GM23338 (cell line): Measurements from ENCODE around the gene ABCB8. TPM values are rescaled to one million over a fixed set of nuclear protein-coding genes. Genes with fewer than 3 reads are reported as not detected.

Source experiments
- ATAC-seq: fragments of 200-7000 bp; cut with Tn5 transposase; 3 replicates; pipeline ENCODE4 v1.9.1; 2020
- DNase-seq: peaks from one replicate; pipeline ENCODE4 v3.0.0-alpha.2; 2015; ENCODE audit warnings: low spot score
- H2AFZ ChIP-seq: fragments of 200-600 bp; sonication (generic); 2 replicates; pipeline ENCODE4 v1.8.0; 2016; ENCODE audit warnings: antibody characterized with exemption, mild to moderate bottlenecking, moderate library complexity
- H3F3A ChIP-seq: fragments of 200-600 bp; sonication (generic); replicated peaks from 2 replicates; pipeline ENCODE4 v1.8.0; 2017; ENCODE audit warnings: antibody characterized with exemption, mixed run types, low read depth
- H3K27ac ChIP-seq: fragments of 200-600 bp; sonication (generic); 2 replicates; pipeline ENCODE4 v1.6.1; 2016; ENCODE audit warnings: low read depth
- H3K27me3 ChIP-seq: fragments of 200-600 bp; sonication (generic); 2 replicates; pipeline ENCODE4 v1.8.0; 2016; ENCODE audit warnings: mild to moderate bottlenecking, mixed run types, moderate library complexity; ENCODE audit not compliant: insufficient read depth
- H3K36me3 ChIP-seq: fragments of 200-600 bp; sonication (generic); 2 replicates; pipeline ENCODE4 v1.8.0; 2016; ENCODE audit warnings: mild to moderate bottlenecking; ENCODE audit not compliant: insufficient read depth
- H3K4me1 ChIP-seq: fragments of 200-600 bp; sonication (generic); 2 replicates; pipeline ENCODE4 v1.8.0; 2016; ENCODE audit warnings: mild to moderate bottlenecking, moderate library complexity; ENCODE audit not compliant: insufficient read depth
- H3K4me2 ChIP-seq: fragments of 200-600 bp; sonication (generic); 2 replicates; pipeline ENCODE4 v1.7.1; 2017; ENCODE audit warnings: mixed run types
- H3K4me3 ChIP-seq: fragments of 200-600 bp; sonication (generic); 2 replicates; pipeline ENCODE4 v1.6.1; 2016; ENCODE audit warnings: mixed run types
- H3K79me2 ChIP-seq: fragments of 200-600 bp; sonication (generic); replicated peaks from 2 replicates; pipeline ENCODE4 v1.8.0; 2017; ENCODE audit warnings: mild to moderate bottlenecking; ENCODE audit not compliant: insufficient read depth
- H3K9me2 ChIP-seq: fragments of 200-600 bp; sonication (generic); 2 replicates; pipeline ENCODE4 v1.8.0; 2017; ENCODE audit not compliant: insufficient read depth
- H4K20me1 ChIP-seq: fragments of 200-600 bp; sonication (generic); replicated peaks from 2 replicates; pipeline ENCODE4 v1.8.0; 2017; ENCODE audit warnings: mild to moderate bottlenecking; ENCODE audit not compliant: insufficient read depth
- H3K27ac Mint-ChIP-seq: 2 replicates; pipeline ENCODE4 v1.8.0; 2020; ENCODE audit warnings: inconsistent platforms, mild to moderate bottlenecking, moderate library complexity, mixed read lengths
- H3K27me3 Mint-ChIP-seq: 3 replicates; pipeline ENCODE4 v1.8.0; 2022; ENCODE audit warnings: low read depth, mild to moderate bottlenecking, moderate library complexity, mixed read lengths, inconsistent platforms; ENCODE audit not compliant: insufficient read depth, poor library complexity
- H3K36me3 Mint-ChIP-seq: 3 replicates; pipeline ENCODE4 v1.8.0; 2021; ENCODE audit warnings: low read depth, mild to moderate bottlenecking, inconsistent platforms, moderate library complexity, mixed read lengths
- H3K4me1 Mint-ChIP-seq: 3 replicates; pipeline ENCODE4 v1.8.0; 2020; ENCODE audit warnings: mild to moderate bottlenecking, inconsistent platforms, mixed read lengths
- H3K4me3 Mint-ChIP-seq: 3 replicates; pipeline ENCODE4 v1.8.0; 2021; ENCODE audit warnings: moderate library complexity, mild to moderate bottlenecking, inconsistent platforms, mixed read lengths
- H3K9me3 Mint-ChIP-seq: 3 replicates; pipeline ENCODE4 v1.8.0; 2020; ENCODE audit warnings: moderate library complexity, mild to moderate bottlenecking, inconsistent platforms, mixed read lengths
- EZH2phosphoT487 ChIP-seq: fragments of 200-600 bp; sonication (generic); IDR thresholded peaks from one replicate; pipeline ENCODE4 v1.8.1; 2018; ENCODE audit warnings: antibody characterized with exemption; ENCODE audit not compliant: unreplicated experiment
- STAT1 ChIP-seq: IDR thresholded peaks from one replicate; pipeline ENCODE4 v1.6.1; 2016; ENCODE audit warnings: antibody characterized with exemption; ENCODE audit not compliant: unreplicated experiment
- ZNF114 ChIP-seq: fragments of 250-450 bp; sonication (Bioruptor Pico); IDR thresholded peaks from 2 replicates; pipeline ENCODE4 v1.5.0; 2020; ENCODE audit warnings: mild to moderate bottlenecking, moderate library complexity
- ZNF331 ChIP-seq: fragments of 250-450 bp; sonication (Bioruptor Pico); IDR thresholded peaks from 2 replicates; pipeline ENCODE4 v1.5.0; 2020; ENCODE audit warnings: low read depth, mild to moderate bottlenecking, moderate library complexity
- polyA plus RNA-seq: library from polyadenylated mRNA; unstranded; fragments of >200 nt; fragmentation: Nextera tagmentation; extraction: Ambion mirVana; gene quantifications from 2 replicates; pipeline ENCODE4 v1.2.1, GENCODE V29; 2016
- total RNA-seq: library from RNA; depleted of rRNA; stranded (reverse); fragments of >200 nt; shearing (Covaris generic); gene quantifications from 2 replicates; pipeline ENCODE4 v1.2.3, GENCODE V29; 2014
- TF ChIP-seq, protein P1 (sequence below): fragments of 250-450 bp; sonication (Bioruptor Pico); IDR thresholded peaks from 2 replicates; pipeline ENCODE4 v1.5.0; 2020; ENCODE audit warnings: mild to moderate bottlenecking, moderate library complexity
- TF ChIP-seq, protein P2 (sequence below): IDR thresholded peaks from 2 replicates; pipeline ENCODE4 v1.6.1; 2016; ENCODE audit warnings: antibody characterized with exemption

ABCB8 gene
- total and polyA plus RNA-seq, 2 experiments from 2014 or later = 11.4 to 27.1 TPM

DNA sequence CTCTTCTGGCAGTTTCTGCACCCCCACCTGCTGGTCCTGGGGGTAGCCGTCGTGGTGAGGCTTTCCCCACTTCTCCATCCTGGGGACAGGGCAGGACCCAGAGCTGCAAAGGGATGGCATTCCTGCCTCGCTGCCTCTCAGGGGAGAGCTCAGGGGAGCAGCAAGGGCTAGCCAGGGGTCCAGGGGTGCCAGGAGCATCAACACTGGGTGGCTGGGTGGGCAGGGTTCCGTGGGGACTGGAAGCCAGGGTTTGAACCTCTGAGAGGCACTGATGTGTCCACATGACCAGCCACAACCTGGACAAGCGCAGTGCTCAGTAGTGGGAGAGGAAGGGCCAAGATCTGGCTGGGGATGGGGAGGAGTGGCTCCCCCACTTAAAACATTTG lies 5.6 kb downstream of the ABCB8 start:
- Mint-ChIP-seq H3K4me1 (peaks cover 4% of the 10 kb centered on the region), H3K27ac (no peak overlapping the region), H3K9me3 (no peaks in the 10 kb centered on the region), H3K36me3 (0 out of 3 replicates have a peak, but pooled peaks cover 6% of the 10 kb centered on the region), H3K4me3 (no peak overlapping the region), H3K27me3 (peaks cover 7% of the 10 kb centered on the region)
- Histone ChIP-seq H4K20me1 (no peaks in the 10 kb centered on the region; the same call in 1 of the 2 replicates), H3K4me3 (no peak overlapping the region), H3K4me1 (peaks cover 5% of the 10 kb centered on the region), H3K9me2 (no peaks in the 10 kb centered on the region), H3K27ac (no peak overlapping the region), H2AFZ (no peak overlapping the region), H3K4me2 (no peak overlapping the region), H3K79me2 (peaks cover 9% of the 10 kb centered on the region; the same call in 1 of the 2 replicates), H3K27me3 (no peaks in the 10 kb centered on the region), H3K36me3 (no peaks in the 10 kb centered on the region), H3F3A (no peaks in the 10 kb centered on the region)
- no peak for ATAC-seq
- no peak for DNase-seq
- TF ChIP-seq ZNF331 (CRISPR knock-in tag) = no peak
- TF ChIP-seq EZH2phosphoT487 = no peak
- TF ChIP-seq, protein P1, sequence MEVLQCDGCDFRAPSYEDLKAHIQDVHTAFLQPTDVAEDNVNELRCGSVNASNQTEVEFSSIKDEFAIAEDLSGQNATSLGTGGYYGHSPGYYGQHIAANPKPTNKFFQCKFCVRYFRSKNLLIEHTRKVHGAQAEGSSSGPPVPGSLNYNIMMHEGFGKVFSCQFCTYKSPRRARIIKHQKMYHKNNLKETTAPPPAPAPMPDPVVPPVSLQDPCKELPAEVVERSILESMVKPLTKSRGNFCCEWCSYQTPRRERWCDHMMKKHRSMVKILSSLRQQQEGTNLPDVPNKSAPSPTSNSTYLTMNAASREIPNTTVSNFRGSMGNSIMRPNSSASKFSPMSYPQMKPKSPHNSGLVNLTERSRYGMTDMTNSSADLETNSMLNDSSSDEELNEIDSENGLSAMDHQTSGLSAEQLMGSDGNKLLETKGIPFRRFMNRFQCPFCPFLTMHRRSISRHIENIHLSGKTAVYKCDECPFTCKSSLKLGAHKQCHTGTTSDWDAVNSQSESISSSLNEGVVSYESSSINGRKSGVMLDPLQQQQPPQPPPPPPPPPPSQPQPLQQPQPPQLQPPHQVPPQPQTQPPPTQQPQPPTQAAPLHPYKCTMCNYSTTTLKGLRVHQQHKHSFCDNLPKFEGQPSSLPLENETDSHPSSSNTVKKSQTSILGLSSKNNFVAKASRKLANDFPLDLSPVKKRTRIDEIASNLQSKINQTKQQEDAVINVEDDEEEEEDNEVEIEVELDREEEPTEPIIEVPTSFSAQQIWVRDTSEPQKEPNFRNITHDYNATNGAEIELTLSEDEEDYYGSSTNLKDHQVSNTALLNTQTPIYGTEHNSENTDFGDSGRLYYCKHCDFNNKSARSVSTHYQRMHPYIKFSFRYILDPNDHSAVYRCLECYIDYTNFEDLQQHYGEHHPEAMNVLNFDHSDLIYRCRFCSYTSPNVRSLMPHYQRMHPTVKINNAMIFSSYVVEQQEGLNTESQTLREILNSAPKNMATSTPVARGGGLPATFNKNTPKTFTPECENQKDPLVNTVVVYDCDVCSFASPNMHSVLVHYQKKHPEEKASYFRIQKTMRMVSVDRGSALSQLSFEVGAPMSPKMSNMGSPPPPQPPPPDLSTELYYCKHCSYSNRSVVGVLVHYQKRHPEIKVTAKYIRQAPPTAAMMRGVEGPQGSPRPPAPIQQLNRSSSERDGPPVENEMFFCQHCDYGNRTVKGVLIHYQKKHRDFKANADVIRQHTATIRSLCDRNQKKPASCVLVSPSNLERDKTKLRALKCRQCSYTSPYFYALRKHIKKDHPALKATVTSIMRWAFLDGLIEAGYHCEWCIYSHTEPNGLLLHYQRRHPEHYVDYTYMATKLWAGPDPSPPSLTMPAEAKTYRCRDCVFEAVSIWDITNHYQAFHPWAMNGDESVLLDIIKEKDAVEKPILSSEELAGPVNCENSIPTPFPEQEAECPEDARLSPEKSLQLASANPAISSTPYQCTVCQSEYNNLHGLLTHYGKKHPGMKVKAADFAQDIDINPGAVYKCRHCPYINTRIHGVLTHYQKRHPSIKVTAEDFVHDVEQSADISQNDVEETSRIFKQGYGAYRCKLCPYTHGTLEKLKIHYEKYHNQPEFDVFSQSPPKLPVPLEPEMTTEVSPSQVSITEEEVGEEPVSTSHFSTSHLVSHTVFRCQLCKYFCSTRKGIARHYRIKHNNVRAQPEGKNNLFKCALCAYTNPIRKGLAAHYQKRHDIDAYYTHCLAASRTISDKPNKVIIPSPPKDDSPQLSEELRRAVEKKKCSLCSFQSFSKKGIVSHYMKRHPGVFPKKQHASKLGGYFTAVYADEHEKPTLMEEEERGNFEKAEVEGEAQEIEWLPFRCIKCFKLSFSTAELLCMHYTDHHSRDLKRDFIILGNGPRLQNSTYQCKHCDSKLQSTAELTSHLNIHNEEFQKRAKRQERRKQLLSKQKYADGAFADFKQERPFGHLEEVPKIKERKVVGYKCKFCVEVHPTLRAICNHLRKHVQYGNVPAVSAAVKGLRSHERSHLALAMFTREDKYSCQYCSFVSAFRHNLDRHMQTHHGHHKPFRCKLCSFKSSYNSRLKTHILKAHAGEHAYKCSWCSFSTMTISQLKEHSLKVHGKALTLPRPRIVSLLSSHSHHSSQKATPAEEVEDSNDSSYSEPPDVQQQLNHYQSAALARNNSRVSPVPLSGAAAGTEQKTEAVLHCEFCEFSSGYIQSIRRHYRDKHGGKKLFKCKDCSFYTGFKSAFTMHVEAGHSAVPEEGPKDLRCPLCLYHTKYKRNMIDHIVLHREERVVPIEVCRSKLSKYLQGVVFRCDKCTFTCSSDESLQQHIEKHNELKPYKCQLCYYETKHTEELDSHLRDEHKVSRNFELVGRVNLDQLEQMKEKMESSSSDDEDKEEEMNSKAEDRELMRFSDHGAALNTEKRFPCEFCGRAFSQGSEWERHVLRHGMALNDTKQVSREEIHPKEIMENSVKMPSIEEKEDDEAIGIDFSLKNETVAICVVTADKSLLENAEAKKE (CRISPR knock-in tag) = no peak

DNA sequence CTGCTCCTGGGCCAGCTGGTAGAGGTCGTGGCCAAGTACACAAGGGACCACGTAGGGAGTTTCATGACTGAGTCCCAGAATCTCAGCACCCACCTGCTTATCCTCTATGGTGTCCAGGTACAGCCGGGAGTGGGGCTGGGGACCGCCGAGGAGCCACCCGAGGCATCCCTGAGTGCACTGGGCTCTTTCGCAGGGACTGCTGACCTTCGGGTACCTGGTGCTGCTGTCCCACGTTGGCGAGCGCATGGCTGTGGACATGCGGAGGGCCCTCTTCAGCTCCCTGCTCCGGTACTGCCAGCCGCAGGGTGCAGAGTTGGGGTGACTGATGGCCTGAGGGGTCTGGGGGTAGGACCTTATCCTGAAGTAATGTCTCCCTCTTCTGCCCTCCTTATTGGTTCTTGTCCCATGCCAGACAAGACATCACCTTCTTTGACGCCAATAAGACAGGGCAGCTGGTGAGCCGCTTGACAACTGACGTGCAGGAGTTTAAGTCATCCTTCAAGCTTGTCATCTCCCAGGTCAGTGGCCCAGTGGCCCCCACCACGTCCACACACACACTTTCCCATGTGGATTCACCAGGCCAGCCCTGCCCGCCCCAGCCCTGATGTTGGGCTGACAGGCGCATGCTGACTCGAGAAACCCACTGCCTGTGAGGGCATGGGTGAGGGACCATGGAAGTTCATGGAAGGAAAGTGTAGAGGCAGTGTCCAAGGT lies 6.2 kb downstream of the ABCB8 start:
- Histone ChIP-seq H3K4me2 (no peak overlapping the region), H3K27me3 (no peaks in the 10 kb centered on the region), H3K36me3 (no peaks in the 10 kb centered on the region), H3K9me2 (no peaks in the 10 kb centered on the region), H4K20me1 (no peaks in the 10 kb centered on the region; the same call in 1 of the 2 replicates), H3K27ac (no peak overlapping the region), H3K4me1 (no peaks in the 10 kb centered on the region), H3K4me3 (no peak overlapping the region), H3K79me2 (peaks cover 5% of the 10 kb centered on the region; the same call in 1 of the 2 replicates), H3F3A (no peaks in the 10 kb centered on the region), H2AFZ (no peak overlapping the region)
- Mint-ChIP-seq H3K27me3 (peaks cover 8% of the 10 kb centered on the region), H3K36me3 (0 out of 3 replicates have a peak, but pooled peaks cover 6% of the 10 kb centered on the region), H3K4me3 (no peak overlapping the region), H3K4me1 (peaks cover 2% of the 10 kb centered on the region; the same call in 1 of the 3 replicates), H3K27ac (no peak overlapping the region), H3K9me3 (no peaks in the 10 kb centered on the region)
- ATAC-seq = no peak
- no peak for DNase-seq
- TF ChIP-seq ZNF114 = no peak
- TF ChIP-seq, protein P2, sequence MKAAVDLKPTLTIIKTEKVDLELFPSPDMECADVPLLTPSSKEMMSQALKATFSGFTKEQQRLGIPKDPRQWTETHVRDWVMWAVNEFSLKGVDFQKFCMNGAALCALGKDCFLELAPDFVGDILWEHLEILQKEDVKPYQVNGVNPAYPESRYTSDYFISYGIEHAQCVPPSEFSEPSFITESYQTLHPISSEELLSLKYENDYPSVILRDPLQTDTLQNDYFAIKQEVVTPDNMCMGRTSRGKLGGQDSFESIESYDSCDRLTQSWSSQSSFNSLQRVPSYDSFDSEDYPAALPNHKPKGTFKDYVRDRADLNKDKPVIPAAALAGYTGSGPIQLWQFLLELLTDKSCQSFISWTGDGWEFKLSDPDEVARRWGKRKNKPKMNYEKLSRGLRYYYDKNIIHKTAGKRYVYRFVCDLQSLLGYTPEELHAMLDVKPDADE = no peak
- TF ChIP-seq STAT1 = no peak
